ENCODE results near the gene PIK3R5. TPM values are rescaled to one million over a fixed set of nuclear protein-coding genes. Genes with fewer than 3 reads are reported as not detected.

Gene PIK3R5
- total and polyA plus RNA-seq, 4 donors, result 11.7 to 70.9 (median 35.0) TPM

- peaks cover 0 to 3% (median 0%) of the 10 kb centered on the region in 4 donors for H3K9me3 ChIP-seq (ENCODE audit: control insufficient read depth in 4 of 4, insufficient read depth in 3 of 4, low read length in 3 of 4)
- TF ChIP-seq CTCF (IDR thresholded peaks at IDR 0.05; ENCODE audit: control extremely low read depth, extremely low read depth), result no peak
- no peaks in the 10 kb centered on the region for H3K4me1 ChIP-seq (ENCODE audit: control insufficient read depth in 5 of 5, insufficient read depth in 5 of 5, low read length in 5 of 5)
- H3K9ac ChIP-seq (ENCODE audit: insufficient read depth in 1 of 2, low read length in 2 of 2), result no peak overlapping the region
- 91 to 96% methylated on average over 7 of the region's 7 CpGs for WGBS, 2 donors
- DNase-seq, result no peak
- no peak overlapping the region for H3K4me3 ChIP-seq
- no peak overlapping the region for H3K27ac ChIP-seq (ENCODE audit: low read depth in 1 of 2, low read length in 1 of 2)
- H3K36me3 ChIP-seq (ENCODE audit: control insufficient read depth in 4 of 4, insufficient read depth in 4 of 4, low read length in 4 of 4), result no peaks in the 10 kb centered on the region
- H3K27me3 ChIP-seq (ENCODE audit: control insufficient read depth in 3 of 3, insufficient read depth in 3 of 3, low read length in 2 of 3), result peaks cover 3 to 27% (median 6%) of the 10 kb centered on the region in 3 donors
- ATAC-seq (ENCODE audit: insufficient read depth, low FRiP score), result no peak
Observed at GRCh38 chr17:8831234-8831849, 134.2 kb downstream of the PIK3R5 start.

GRCh38 chr17:8830141-8830540 is 135.4 kb downstream of the PIK3R5 start:
- 82 to 85% methylated on average over 10 of the region's 10 CpGs for WGBS, 2 donors
- H3K4me1 ChIP-seq (ENCODE audit: control insufficient read depth in 5 of 5, insufficient read depth in 5 of 5, low read length in 5 of 5), result no peaks in the 10 kb centered on the region
- no peak overlapping the region for H3K27ac ChIP-seq (ENCODE audit: low read depth in 1 of 2, low read length in 1 of 2)
- H3K36me3 ChIP-seq (ENCODE audit: control insufficient read depth in 4 of 4, insufficient read depth in 4 of 4, low read length in 4 of 4), result no peaks in the 10 kb centered on the region
- ATAC-seq (ENCODE audit: insufficient read depth, low FRiP score), result no peak
- peaks cover 0 to 3% (median 1%) of the 10 kb centered on the region in 4 donors for H3K9me3 ChIP-seq (ENCODE audit: control insufficient read depth in 4 of 4, insufficient read depth in 3 of 4, low read length in 3 of 4)
- no peak for DNase-seq
- peaks cover 3 to 26% (median 6%) of the 10 kb centered on the region in 3 donors for H3K27me3 ChIP-seq (ENCODE audit: control insufficient read depth in 3 of 3, insufficient read depth in 3 of 3, low read length in 2 of 3)
- H3K4me3 ChIP-seq, result no peak overlapping the region
- no peak for TF ChIP-seq CTCF (IDR thresholded peaks at IDR 0.05; ENCODE audit: control extremely low read depth, extremely low read depth)
- H3K9ac ChIP-seq (ENCODE audit: insufficient read depth in 1 of 2, low read length in 2 of 2), result no peak overlapping the region

- Histone ChIP-seq H3K27ac (ENCODE audit: low read depth in 1 of 2, low read length in 1 of 2) (no peak overlapping the region), H3K4me3 (no peak overlapping the region), H3K9ac (ENCODE audit: insufficient read depth in 1 of 2, low read length in 2 of 2) (no peak overlapping the region), H3K9me3 (ENCODE audit: control insufficient read depth in 4 of 4, insufficient read depth in 3 of 4, low read length in 3 of 4) (peaks cover 0 to 3% (median 2%) of the 10 kb centered on the region in 4 donors), H3K4me1 (ENCODE audit: control insufficient read depth in 5 of 5, insufficient read depth in 5 of 5, low read length in 5 of 5) (no peaks in the 10 kb centered on the region), H3K27me3 (ENCODE audit: control insufficient read depth in 3 of 3, insufficient read depth in 3 of 3, low read length in 2 of 3) (peaks cover 3 to 26% (median 6%) of the 10 kb centered on the region in 3 donors), H3K36me3 (ENCODE audit: control insufficient read depth in 4 of 4, insufficient read depth in 4 of 4, low read length in 4 of 4) (no peaks in the 10 kb centered on the region)
- no peak for DNase-seq
- ATAC-seq (ENCODE audit: insufficient read depth, low FRiP score), result no peak
- WGBS, 2 donors, result 92 to 94% methylated on average over 16 of the region's 16 CpGs
- TF ChIP-seq CTCF (IDR thresholded peaks at IDR 0.05; ENCODE audit: control extremely low read depth, extremely low read depth), result no peak
Observed at GRCh38 chr17:8829036-8829941, 136.2 kb downstream of the PIK3R5 start.

Other genes with a start within 250 kb of the PIK3R5 start
- gene CCDC42, start 220.9 kb downstream of the PIK3R5 start, total RNA-seq, result under 1 TPM in 1 of 2 donors, not detected in 1; 0.15 TPM
- under 1 TPM in 1 of 2 donors, not detected in 1; 0.05 TPM for gene CCDC42, start 220.9 kb downstream of the PIK3R5 start, polyA plus RNA-seq
- not detected for gene SPDYE4, start 207.2 kb downstream of the PIK3R5 start, total RNA-seq
- gene SPDYE4, start 207.2 kb downstream of the PIK3R5 start, polyA plus RNA-seq, result not detected
- 1 to 10 TPM in 1 of 2 donors, under 1 TPM in 1; 0.68 to 2.1 TPM for gene MFSD6L, start 166.3 kb downstream of the PIK3R5 start, total RNA-seq
- gene MFSD6L, start 166.3 kb downstream of the PIK3R5 start, polyA plus RNA-seq, result 1 to 10 TPM in 1 of 2 donors, under 1 TPM in 1; 0.85 to 1.4 TPM
- gene PIK3R6, start 98.0 kb downstream of the PIK3R5 start, total RNA-seq, result 1 to 10 TPM; 1.3 to 3.0 TPM
- gene PIK3R6, start 98.0 kb downstream of the PIK3R5 start, polyA plus RNA-seq, result 1 to 10 TPM in 1 of 2 donors, under 1 TPM in 1; 0.93 to 1.7 TPM
- 10 to 100 TPM; 10.9 to 17.1 TPM for gene NTN1, start 55.8 kb upstream of the PIK3R5 start, total RNA-seq
- 1 to 10 TPM; 3.6 to 4.7 TPM for gene NTN1, start 55.8 kb upstream of the PIK3R5 start, polyA plus RNA-seq